ENCODE results near the gene ASXL3.
A peak's percentile ranks its signal among the peaks of the same experiment; 100 is the strongest.

ASXL3 gene

GRCh38 chr18:33596178-33596854 lies 18.3 kb downstream of the ASXL3 start:
- no peaks in the 10 kb centered on the region for H3K36me3 Mint-ChIP-seq (ENCODE audit: low read depth)
- H3K9me3 Mint-ChIP-seq: no peaks in the 10 kb centered on the region
- no peak overlapping the region for H3K4me3 Mint-ChIP-seq
- H3K27ac Mint-ChIP-seq: no peak overlapping the region
- no peak for TF ChIP-seq CTCF (IDR thresholded peaks at IDR 0.05)
- H3K27me3 Mint-ChIP-seq (ENCODE audit: low read depth, poor library complexity): peaks cover 4% of the 10 kb centered on the region
- peaks cover 10% of the 10 kb centered on the region for H3K4me1 Mint-ChIP-seq
- DNase-seq: no peak

GRCh38 chr18:33600846-33601245 lies 22.8 kb downstream of the ASXL3 start:
- no peaks in the 10 kb centered on the region for H3K36me3 Mint-ChIP-seq (ENCODE audit: low read depth)
- DNase-seq: no peak
- H3K27me3 Mint-ChIP-seq (ENCODE audit: low read depth, poor library complexity): peaks cover 4% of the 10 kb centered on the region
- H3K4me1 Mint-ChIP-seq: peaks cover 33% of the 10 kb centered on the region
- no peak overlapping the region for H3K4me3 Mint-ChIP-seq
- TF ChIP-seq CTCF (IDR thresholded peaks at IDR 0.05): no peak
- H3K27ac Mint-ChIP-seq: no peak overlapping the region
- H3K9me3 Mint-ChIP-seq: no peaks in the 10 kb centered on the region

DNA sequence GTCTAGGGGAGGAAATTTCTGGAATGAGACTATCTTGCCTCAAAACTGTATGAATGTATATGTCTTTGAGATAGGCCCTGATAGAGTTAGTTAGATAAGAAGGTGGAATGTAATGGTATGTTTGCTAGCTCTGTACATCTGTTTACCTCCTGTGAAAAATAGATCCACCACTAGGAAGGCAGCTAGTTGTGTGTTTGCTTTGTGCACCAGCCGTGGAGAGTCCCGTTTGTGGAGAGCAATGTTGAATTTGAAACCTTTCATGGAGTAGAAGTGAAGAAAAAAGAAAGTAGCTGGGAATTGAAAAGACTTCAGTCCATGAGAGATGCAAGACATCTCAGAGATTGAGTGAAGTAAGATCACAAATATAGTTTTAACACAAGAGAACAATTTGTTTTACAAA lies 25.4 kb downstream of the ASXL3 start:
- peaks cover 36% of the 10 kb centered on the region for H3K4me1 Mint-ChIP-seq
- H3K9me3 Mint-ChIP-seq: no peaks in the 10 kb centered on the region
- peak overlapping the region; percentile 92 for H3K27ac Mint-ChIP-seq
- TF ChIP-seq CTCF (IDR thresholded peaks at IDR 0.05): no peak
- H3K36me3 Mint-ChIP-seq (ENCODE audit: low read depth): no peaks in the 10 kb centered on the region
- peaks cover 2% of the 10 kb centered on the region for H3K27me3 Mint-ChIP-seq (ENCODE audit: low read depth, poor library complexity)
- H3K4me3 Mint-ChIP-seq: peak overlapping the region; percentile 43
- no peak for DNase-seq

DNA sequence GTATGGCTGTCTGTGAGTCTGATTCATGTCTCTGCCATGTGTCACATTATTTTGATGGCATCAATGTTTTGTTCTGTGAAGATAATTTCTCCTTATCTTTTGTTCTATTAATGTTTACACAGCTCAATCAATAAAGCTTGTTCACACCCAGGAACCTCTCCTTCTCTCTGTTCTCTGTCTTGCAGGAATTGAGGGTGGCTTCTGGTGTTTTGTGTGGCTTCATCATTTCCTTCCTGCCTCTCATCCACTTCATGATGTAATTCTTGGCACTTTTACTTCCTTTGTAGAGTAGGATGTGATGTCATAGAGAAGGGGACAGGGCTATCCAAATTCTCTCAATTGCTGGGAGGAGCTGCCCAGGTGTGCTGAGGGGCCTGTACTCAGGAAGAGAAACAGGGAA lies 27.2 kb downstream of the ASXL3 start:
- H3K4me3 Mint-ChIP-seq: no peak overlapping the region
- no peak for DNase-seq
- no peaks in the 10 kb centered on the region for H3K36me3 Mint-ChIP-seq (ENCODE audit: low read depth)
- H3K27ac Mint-ChIP-seq: no peak overlapping the region
- TF ChIP-seq CTCF (IDR thresholded peaks at IDR 0.05): no peak
- peaks cover 36% of the 10 kb centered on the region for H3K4me1 Mint-ChIP-seq
- no peaks in the 10 kb centered on the region for H3K9me3 Mint-ChIP-seq
- H3K27me3 Mint-ChIP-seq (ENCODE audit: low read depth, poor library complexity): no peaks in the 10 kb centered on the region

DNA sequence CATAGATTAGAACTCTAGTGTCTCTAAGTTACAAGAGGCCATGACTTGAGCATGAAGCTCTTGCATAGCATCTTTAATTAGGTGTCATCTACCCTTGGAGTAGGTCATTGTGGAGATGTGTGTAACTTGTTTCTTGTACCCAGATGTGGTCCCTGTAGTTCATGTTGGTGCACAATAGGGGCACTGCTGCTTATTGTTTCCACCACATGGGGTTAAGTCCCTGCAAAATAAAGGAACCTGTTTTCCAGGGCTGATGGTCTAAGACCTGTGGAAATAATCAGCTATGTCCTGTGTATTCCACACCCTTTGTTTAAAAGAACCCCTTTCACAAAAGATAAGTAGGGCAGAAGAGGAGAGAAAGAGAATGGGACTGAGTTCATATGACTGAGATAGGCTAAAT lies 28.6 kb downstream of the ASXL3 start:
- H3K27ac Mint-ChIP-seq: no peak overlapping the region
- peaks cover 41% of the 10 kb centered on the region for H3K4me1 Mint-ChIP-seq
- DNase-seq: no peak
- H3K27me3 Mint-ChIP-seq (ENCODE audit: low read depth, poor library complexity): no peaks in the 10 kb centered on the region
- H3K36me3 Mint-ChIP-seq (ENCODE audit: low read depth): no peaks in the 10 kb centered on the region
- no peaks in the 10 kb centered on the region for H3K9me3 Mint-ChIP-seq
- TF ChIP-seq CTCF (IDR thresholded peaks at IDR 0.05): no peak
- no peak overlapping the region for H3K4me3 Mint-ChIP-seq

GRCh38 chr18:33611525-33612135 lies 33.6 kb downstream of the ASXL3 start:
- no peak for DNase-seq
- Mint-ChIP-seq H3K4me1 (peaks cover 19% of the 10 kb centered on the region), H3K36me3 (ENCODE audit: low read depth) (peaks cover 13% of the 10 kb centered on the region), H3K27ac (no peak overlapping the region), H3K4me3 (no peak overlapping the region), H3K9me3 (peaks cover 3% of the 10 kb centered on the region), H3K27me3 (ENCODE audit: low read depth, poor library complexity) (no peaks in the 10 kb centered on the region)
- TF ChIP-seq CTCF (IDR thresholded peaks at IDR 0.05): no peak

Data from nephron progenitor cell (in vitro differentiated cells).